Suprapubic skin (tissue), 4 donors: ENCODE data around the gene XIRP1. TPM values are rescaled to one million over a fixed set of nuclear protein-coding genes. Genes with fewer than 3 reads are reported as not detected.

Experiments used
- DNase-seq, 2 donors: peaks; one replicate each; pipeline ENCODE4 v3.0.0-alpha.2; 2019; ENCODE audit warnings: low spot score in 2 of 2
- H3K27ac ChIP-seq: fragments of 200-600 bp; sonication (generic); one replicate; pipeline ENCODE4 v1.5.1; 2019
- H3K27me3 ChIP-seq: fragments of 200-600 bp; sonication (generic); one replicate; pipeline ENCODE4 v1.5.1; 2019
- H3K36me3 ChIP-seq: fragments of 200-600 bp; sonication (generic); one replicate; pipeline ENCODE4 v1.5.1; 2019
- H3K4me1 ChIP-seq: fragments of 200-600 bp; sonication (generic); one replicate; pipeline ENCODE4 v1.5.1; 2019
- H3K4me3 ChIP-seq: fragments of 200-600 bp; sonication (generic); one replicate; pipeline ENCODE4 v1.5.1; 2019; ENCODE audit warnings: mild to moderate bottlenecking
- H3K9me3 ChIP-seq: fragments of 200-600 bp; sonication (generic); one replicate; pipeline ENCODE4 v1.5.1; 2019
- CTCF ChIP-seq, 2 donors: fragments of 200-600 bp in 1 of 2; fragments of 450-650 bp in 1 of 2; sonication (generic) in 1 of 2; IDR thresholded peaks; one replicate each; pipeline ENCODE4 v1.5.1; 2016 to 2019; ENCODE audit warnings: antibody characterized with exemption in 2 of 2, mild to moderate bottlenecking in 1 of 2, moderate library complexity in 1 of 2
- EP300 ChIP-seq: sonication (generic); formaldehyde crosslinking; IDR thresholded peaks from one replicate; pipeline ENCODE4 v1.6.1; 2017; ENCODE audit warnings: antibody characterized with exemption
- POLR2A ChIP-seq, 2 donors: fragments of 450-650 bp; IDR thresholded peaks; one replicate each; pipeline ENCODE4 v1.6.1; 2017; ENCODE audit warnings: antibody characterized with exemption in 2 of 2, mild to moderate bottlenecking in 2 of 2, moderate library complexity in 2 of 2
- POLR2AphosphoS5 ChIP-seq, 3 donors: sonication (generic); formaldehyde crosslinking; IDR thresholded peaks; one replicate each; pipeline ENCODE4 v1.6.1; 2017; ENCODE audit warnings: antibody characterized with exemption in 3 of 3
- whole genome bisulfite sequencing: methylation state at CpG from one replicate; pipeline ENCODE4 v1.1.5; 2018; 5-methylcytosine and 5-hydroxymethylcytosine counted together
- total RNA-seq, 4 donors: library from RNA; depleted of rRNA; stranded (reverse); fragments of >200 nt; gene quantifications; one replicate each; pipeline ENCODE4 v1.1.0, GENCODE V29; 2016

The XIRP1 gene
- total RNA-seq = not detected

- Histone ChIP-seq H3K4me1 (peaks cover 18% of the 10 kb centered on the region), H3K27ac (no peak within 1 kb of the TSS), H3K9me3 (no peaks in the 10 kb centered on the region), H3K36me3 (no peaks in the 10 kb centered on the region), H3K4me3 (no peak within 1 kb of the TSS), H3K27me3 (no peaks in the 10 kb centered on the region)
- no peak for TF ChIP-seq POLR2A (IDR thresholded peaks at IDR 0.05)
- TF ChIP-seq EP300 = no peak
- TF ChIP-seq CTCF (IDR thresholded peaks at IDR 0.05) = no peak
- 80% methylated on average over 7 of the region's 9 CpGs for WGBS
- no peak for DNase-seq
These were observed at the start of gene XIRP1 for GRCh38 chr3:39192490-39193092. Gene XIRP1 (minus strand): TSS chr3:39192595. CDS start chr3:39189445, 3,150 bp downstream.

GRCh38 chr3:39241561-39241960 lies 49.2 kb upstream of the XIRP1 start:
- no peak for TF ChIP-seq CTCF (IDR thresholded peaks at IDR 0.05)
- TF ChIP-seq POLR2AphosphoS5 (IDR thresholded peaks at IDR 0.05) = no peak
- TF ChIP-seq EP300 = no peak
- no peak for TF ChIP-seq POLR2A (IDR thresholded peaks at IDR 0.05)
- Histone ChIP-seq H3K9me3 (no peaks in the 10 kb centered on the region), H3K4me1 (no peaks in the 10 kb centered on the region), H3K36me3 (no peaks in the 10 kb centered on the region), H3K27me3 (no peaks in the 10 kb centered on the region), H3K4me3 (no peak overlapping the region), H3K27ac (no peak overlapping the region)
- DNase-seq = no peak

- Histone ChIP-seq H3K9me3 (no peaks in the 10 kb centered on the region), H3K27me3 (peaks cover 6% of the 10 kb centered on the region), H3K4me1 (no peaks in the 10 kb centered on the region), H3K36me3 (no peaks in the 10 kb centered on the region), H3K4me3 (no peak overlapping the region), H3K27ac (no peak overlapping the region)
- WGBS = 72% methylated on average over 6 of the region's 6 CpGs
- TF ChIP-seq POLR2AphosphoS5 (IDR thresholded peaks at IDR 0.05) = no peak
- no peak for TF ChIP-seq EP300
- TF ChIP-seq POLR2A (IDR thresholded peaks at IDR 0.05) = no peak
- no peak for TF ChIP-seq CTCF (IDR thresholded peaks at IDR 0.05)
- DNase-seq = no peak
These were observed 44.6 kb upstream of the XIRP1 start for GRCh38 chr3:39237027-39237426.

- H3K27ac ChIP-seq = no peak overlapping the region
- no peaks in the 10 kb centered on the region for H3K36me3 ChIP-seq
- no peak overlapping the region for H3K4me3 ChIP-seq
- no peaks in the 10 kb centered on the region for H3K9me3 ChIP-seq
- H3K27me3 ChIP-seq = peaks cover 6% of the 10 kb centered on the region
- DNase-seq = no peak
- TF ChIP-seq CTCF (IDR thresholded peaks at IDR 0.05) (no peak), POLR2A (IDR thresholded peaks at IDR 0.05) (no peak), POLR2AphosphoS5 (IDR thresholded peaks at IDR 0.05) (no peak), EP300 (no peak)
- 58% methylated on average over 2 of the region's 2 CpGs for WGBS
- no peaks in the 10 kb centered on the region for H3K4me1 ChIP-seq
These were observed 42.3 kb upstream of the XIRP1 start for GRCh38 chr3:39234651-39235050.

GRCh38 chr3:39232859-39233258 lies 40.5 kb upstream of the XIRP1 start:
- WGBS = 50% methylated on average over 3 of the region's 3 CpGs
- H3K4me1 ChIP-seq = no peaks in the 10 kb centered on the region
- TF ChIP-seq POLR2A (IDR thresholded peaks at IDR 0.05) (no peak), POLR2AphosphoS5 (IDR thresholded peaks at IDR 0.05) (no peak), EP300 (no peak)

GRCh38 chr3:39230453-39230852 lies 38.1 kb upstream of the XIRP1 start:
- WGBS = 93% methylated on average over 1 of the region's 1 CpG
- Histone ChIP-seq H3K4me3 (no peak overlapping the region), H3K27me3 (peaks cover 6% of the 10 kb centered on the region), H3K4me1 (no peaks in the 10 kb centered on the region), H3K36me3 (no peaks in the 10 kb centered on the region), H3K27ac (no peak overlapping the region), H3K9me3 (no peaks in the 10 kb centered on the region)
- no peak for DNase-seq
- TF ChIP-seq POLR2A (IDR thresholded peaks at IDR 0.05) (no peak), EP300 (no peak), POLR2AphosphoS5 (IDR thresholded peaks at IDR 0.05) (no peak), CTCF (IDR thresholded peaks at IDR 0.05) (no peak)

More at GRCh38 chr3:39232859-39233258, 40.5 kb upstream of the XIRP1 start:
- DNase-seq = no peak
- no peaks in the 10 kb centered on the region for H3K9me3 ChIP-seq
- H3K27me3 ChIP-seq = peaks cover 6% of the 10 kb centered on the region
- H3K36me3 ChIP-seq = no peaks in the 10 kb centered on the region
- H3K27ac ChIP-seq = no peak overlapping the region
- H3K4me3 ChIP-seq = no peak overlapping the region
